Peyer's patch (tissue), 4 donors: Measurements from ENCODE around the gene NLGN1.

Experiments used
- POLR2A ChIP-seq, 2 donors: fragments of 450-650 bp; IDR thresholded peaks; one replicate each; pipeline ENCODE4 v1.5.1; 2017; ENCODE audit warnings: antibody characterized with exemption in 2 of 2, mild to moderate bottlenecking in 2 of 2, moderate library complexity in 2 of 2
- TF ChIP-seq, protein P1 (sequence below), 6 experiments: fragments of 450-650 bp in 4 of 6; fragments of 200-600 bp in 2 of 6; sonication (generic) in 1 of 6; IDR thresholded peaks; one replicate each; pipeline ENCODE4 v1.5.1; 2017 to 2019; ENCODE audit warnings: antibody characterized with exemption in 6 of 6, mild to moderate bottlenecking in 3 of 6, moderate library complexity in 1 of 6

DNA sequence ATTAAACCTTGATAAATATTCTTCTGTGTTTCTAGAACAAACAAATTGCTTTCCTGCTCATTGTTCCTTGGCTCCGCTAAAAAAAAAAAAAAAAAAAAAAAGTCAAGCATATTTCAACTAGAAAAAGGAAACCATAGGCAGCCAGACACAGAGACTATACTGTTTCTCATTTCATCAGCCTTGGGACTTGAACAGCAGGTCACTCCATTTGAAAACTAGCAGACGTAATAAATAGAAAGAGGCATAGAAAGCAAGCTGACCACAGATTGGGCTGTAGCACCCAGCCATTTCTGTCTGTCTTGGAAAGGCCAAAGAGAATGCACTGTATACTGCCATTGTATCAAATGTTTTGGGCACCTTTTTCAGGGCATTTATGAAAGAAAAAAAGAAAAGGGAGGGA lies 697.1 kb downstream of the NLGN1 start:
- no peak for TF ChIP-seq POLR2A (IDR thresholded peaks at IDR 0.05)
- TF ChIP-seq, protein P1, sequence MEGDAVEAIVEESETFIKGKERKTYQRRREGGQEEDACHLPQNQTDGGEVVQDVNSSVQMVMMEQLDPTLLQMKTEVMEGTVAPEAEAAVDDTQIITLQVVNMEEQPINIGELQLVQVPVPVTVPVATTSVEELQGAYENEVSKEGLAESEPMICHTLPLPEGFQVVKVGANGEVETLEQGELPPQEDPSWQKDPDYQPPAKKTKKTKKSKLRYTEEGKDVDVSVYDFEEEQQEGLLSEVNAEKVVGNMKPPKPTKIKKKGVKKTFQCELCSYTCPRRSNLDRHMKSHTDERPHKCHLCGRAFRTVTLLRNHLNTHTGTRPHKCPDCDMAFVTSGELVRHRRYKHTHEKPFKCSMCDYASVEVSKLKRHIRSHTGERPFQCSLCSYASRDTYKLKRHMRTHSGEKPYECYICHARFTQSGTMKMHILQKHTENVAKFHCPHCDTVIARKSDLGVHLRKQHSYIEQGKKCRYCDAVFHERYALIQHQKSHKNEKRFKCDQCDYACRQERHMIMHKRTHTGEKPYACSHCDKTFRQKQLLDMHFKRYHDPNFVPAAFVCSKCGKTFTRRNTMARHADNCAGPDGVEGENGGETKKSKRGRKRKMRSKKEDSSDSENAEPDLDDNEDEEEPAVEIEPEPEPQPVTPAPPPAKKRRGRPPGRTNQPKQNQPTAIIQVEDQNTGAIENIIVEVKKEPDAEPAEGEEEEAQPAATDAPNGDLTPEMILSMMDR (IDR thresholded peaks at IDR 0.05) = no peak
